K562 (cell line): ENCODE data around the gene TYRP1.

Experiments
- EP300 ChIP-seq: IDR thresholded peaks from 2 replicates; pipeline ENCODE4 v1.6.1; 2012; ENCODE audit warnings: low read length, improper control_type of control experiment
- EZH2 ChIP-seq: IDR thresholded peaks from 2 replicates; pipeline ENCODE4 v1.6.1; 2012; ENCODE audit warnings: low read depth, mild to moderate bottlenecking, inconsistent platforms, low read length, borderline replicate concordance
- HDAC1 ChIP-seq, 2 experiments: fragments of 450-650 bp; IDR thresholded peaks; 2 replicates each; pipeline ENCODE4 v1.6.1; 2016 to 2017; ENCODE audit warnings: inconsistent platforms in 1 of 2, mild to moderate bottlenecking in 1 of 2, moderate library complexity in 1 of 2
- PTRF ChIP-seq: fragments of 450-650 bp; IDR thresholded peaks from 2 replicates; pipeline ENCODE4 v1.6.1; 2016; ENCODE audit warnings: mild to moderate bottlenecking, missing genetic modification characterization, missing compliant biosample characterization
- TCF3 ChIP-seq: sonication (generic); formaldehyde crosslinking; IDR thresholded peaks from 2 replicates; pipeline ENCODE4 v1.4.0; 2020; ENCODE audit warnings: mild to moderate bottlenecking, missing genetic modification reagents
- ZNF766 ChIP-seq: fragments of 200-800 bp; sonication (Bioruptor generic); conservative IDR thresholded peaks from 2 replicates; pipeline ENCODE4 v1.6.1; 2016; ENCODE audit warnings: missing genetic modification characterization, missing compliant biosample characterization

GRCh38 chr9:12730927-12731326 is 37.7 kb downstream of the TYRP1 start:
- TF ChIP-seq ZNF766 (CRISPR knock-in tag): no peak
- TF ChIP-seq PTRF (tag): no peak
- no peak for TF ChIP-seq HDAC1 (IDR thresholded peaks at IDR 0.05)
- no peak for TF ChIP-seq EP300
- TF ChIP-seq EZH2: no peak
- no peak for TF ChIP-seq TCF3
